HCT116 (cell line): Measurements from ENCODE around the gene WDR90. TPM values are rescaled to one million over a fixed set of nuclear protein-coding genes. Genes with fewer than 3 reads are reported as not detected.

ENCODE experiments used
- ATAC-seq: fragments of 200-7000 bp; cut with Tn5 transposase; 2 replicates; pipeline ENCODE4 v1.9.1; 2020; ENCODE audit warnings: mild to moderate bottlenecking, moderate library complexity
- BruUV-seq: library from RNA; stranded (reverse); fragments of 400-500 nt; replicated peaks from 2 replicates; lab custom pipeline; 2021; lab: Mats Ljungman, UMichigan
- CTCF ChIA-PET: fragments of 300-600 bp; sonication (Branson Sonifier 250); formaldehyde crosslinking; loops from one replicate; lab custom pipeline; 2021; ENCODE audit warnings: antibody characterized with exemption; lab: Charles Lee
- POLR2A ChIA-PET: fragments of 300-600, 350-600 bp; sonication (Branson Sonifier 250); formaldehyde crosslinking; loops from one replicate; lab custom pipeline; 2021; ENCODE audit warnings: antibody characterized with exemption; lab: Charles Lee
- RAD21 ChIA-PET, 2 experiments: fragments of 300-600 bp; sonication (Branson Sonifier 250); formaldehyde crosslinking; loops; one replicate each; lab custom pipeline; 2023; ENCODE audit warnings: low total read pairs in 2 of 2; ENCODE audit not compliant: uncharacterized antibody in 2 of 2, unreplicated experiment in 2 of 2, low non-redundant PET in 1 of 2; lab: Charles Lee
- DNase-seq: peaks from one replicate; pipeline ENCODE4 v3.0.0-alpha.2; 2010; ENCODE audit warnings: low read depth, low spot score
- H2AFZ ChIP-seq: fragments of 200-600 bp; shearing (Covaris generic), sonication (generic); 2 replicates; pipeline ENCODE4 v1.6.1; 2017; ENCODE audit warnings: low read depth, mixed run types, mixed read lengths, antibody characterized with exemption, low read length; ENCODE audit not compliant: poor library complexity, severe bottlenecking
- H3K27ac ChIP-seq: 2 replicates; pipeline ENCODE4 v1.5.1; 2012; ENCODE audit warnings: low read depth, low read length
- H3K27me3 ChIP-seq: fragments of 200-600 bp; sonication (generic); 2 replicates; pipeline ENCODE4 v1.6.1; 2016; ENCODE audit warnings: mixed run types, low read length, mixed read lengths; ENCODE audit not compliant: insufficient read depth
- H3K36me3 ChIP-seq, 2 experiments: fragments of 200-500 bp in 1 of 2; fragments of 200-600 bp in 1 of 2; sonication (Bioruptor generic) in 1 of 2; sonication (generic) in 1 of 2; 2 replicates each; pipeline versions ENCODE4 v1.5.1 to v1.6.1; 2014 to 2016; ENCODE audit warnings: low read length in 2 of 2, inconsistent platforms in 1 of 2, mixed read lengths in 1 of 2, mixed run types in 1 of 2; ENCODE audit not compliant: insufficient read depth in 2 of 2, control insufficient read depth in 1 of 2
- H3K4me1 ChIP-seq, 2 experiments: fragments of 200-600 bp in 1 of 2; sonication (generic) in 1 of 2; 2 replicates each; pipeline versions ENCODE4 v1.5.1 to v1.6.1; 2012 to 2017; ENCODE audit warnings: low read length in 2 of 2, inconsistent platforms in 1 of 2, mild to moderate bottlenecking in 1 of 2, mixed read lengths in 1 of 2, mixed run types in 1 of 2, moderate library complexity in 1 of 2; ENCODE audit not compliant: insufficient read depth in 2 of 2, control insufficient read depth in 1 of 2
- H3K4me2 ChIP-seq: fragments of 200-600 bp; sonication (generic); 2 replicates; pipeline ENCODE4 v1.6.1; 2017; ENCODE audit warnings: mixed run types, low read length, mixed read lengths
- H3K4me3 ChIP-seq, 2 experiments: fragments of 200-600 bp in 1 of 2; sonication (generic) in 1 of 2; replicated peaks in 1 of 2; 2 replicates each; pipeline ENCODE4 v1.5.1; 2011 to 2016; ENCODE audit warnings: low read length in 2 of 2, control low read depth in 1 of 2, low read depth in 1 of 2, mild to moderate bottlenecking in 1 of 2, mixed read lengths in 1 of 2, mixed run types in 1 of 2
- H3K79me2 ChIP-seq: fragments of 200-600 bp; sonication (generic); 2 replicates; pipeline ENCODE4 v1.6.1; 2017; ENCODE audit warnings: mild to moderate bottlenecking, mixed run types, low read length, moderate library complexity, mixed read lengths; ENCODE audit not compliant: insufficient read depth
- H3K9ac ChIP-seq: fragments of 200-600 bp; sonication (generic); 2 replicates; pipeline ENCODE4 v1.6.1; 2016; ENCODE audit warnings: low read length, mixed read lengths
- H3K9me2 ChIP-seq: fragments of 200-600 bp; sonication (generic), shearing (Covaris generic); 2 replicates; pipeline ENCODE4 v1.6.1; 2017; ENCODE audit warnings: mixed run types, mild to moderate bottlenecking, moderate library complexity; ENCODE audit not compliant: insufficient read depth
- H3K9me3 ChIP-seq, 2 experiments: fragments of 200-500 bp in 1 of 2; fragments of 200-600 bp in 1 of 2; sonication (Bioruptor generic) in 1 of 2; sonication (generic) in 1 of 2; 2 replicates each; pipeline ENCODE4 v1.6.1; 2014 to 2017; ENCODE audit warnings: low read length in 2 of 2, mixed read lengths in 2 of 2, inconsistent platforms in 1 of 2, low read depth in 1 of 2, mild to moderate bottlenecking in 1 of 2, mixed run types in 1 of 2, moderate library complexity in 1 of 2; ENCODE audit not compliant: control insufficient read depth in 1 of 2, insufficient read depth in 1 of 2
- H4K20me1 ChIP-seq: fragments of 200-600 bp; sonication (generic), shearing (Covaris generic); 2 replicates; pipeline ENCODE4 v1.6.1; 2017; ENCODE audit warnings: mixed run types, mild to moderate bottlenecking, moderate library complexity; ENCODE audit not compliant: insufficient read depth
- ATF3 ChIP-seq: IDR thresholded peaks from 2 replicates; pipeline ENCODE4 v1.6.1; 2012
- CBX3 ChIP-seq: IDR thresholded peaks from 2 replicates; pipeline ENCODE4 v1.6.1; 2012; ENCODE audit warnings: low read depth
- CEBPB ChIP-seq: IDR thresholded peaks from 2 replicates; pipeline ENCODE4 v1.6.1; 2012; ENCODE audit warnings: low read depth
- EGR1 ChIP-seq: IDR thresholded peaks from 2 replicates; pipeline ENCODE4 v1.6.1; 2012; ENCODE audit warnings: low read depth
- ELF1 ChIP-seq: IDR thresholded peaks from 2 replicates; pipeline ENCODE4 v1.6.1; 2012; ENCODE audit warnings: low read depth, borderline replicate concordance
- EZH2 ChIP-seq: fragments of 200-600 bp; sonication (generic); IDR thresholded peaks from 2 replicates; pipeline ENCODE4 v1.6.1; 2017; ENCODE audit warnings: antibody characterized with exemption, mixed run types
- EZH2phosphoT487 ChIP-seq: fragments of 200-600 bp; IDR thresholded peaks from 2 replicates; pipeline ENCODE4 v1.6.1; 2018; ENCODE audit warnings: antibody characterized with exemption, borderline replicate concordance
- FOSL1 ChIP-seq: IDR thresholded peaks from 2 replicates; pipeline ENCODE4 v1.6.1; 2012; ENCODE audit warnings: low read depth
- JUND ChIP-seq: IDR thresholded peaks from 2 replicates; pipeline ENCODE4 v1.6.1; 2012
- MAX ChIP-seq: IDR thresholded peaks from 2 replicates; pipeline ENCODE4 v1.6.1; 2012
- POLR2A ChIP-seq: IDR thresholded peaks from 2 replicates; pipeline ENCODE4 v1.7.0; 2011; ENCODE audit warnings: borderline replicate concordance; ENCODE audit not compliant: insufficient read depth, insufficient read length; ENCODE audit errors: extremely low read depth
- POLR2AphosphoS5 ChIP-seq: IDR thresholded peaks from 2 replicates; pipeline ENCODE4 v1.6.1; 2011; ENCODE audit warnings: mild to moderate bottlenecking, low read depth, low read length, moderate library complexity
- RAD21 ChIP-seq: IDR thresholded peaks from 2 replicates; pipeline ENCODE4 v1.6.1; 2012; ENCODE audit warnings: low read depth, mild to moderate bottlenecking
- SIN3A ChIP-seq: IDR thresholded peaks from 2 replicates; pipeline ENCODE4 v1.6.1; 2012; ENCODE audit warnings: low read depth
- SP1 ChIP-seq: IDR thresholded peaks from 2 replicates; pipeline ENCODE4 v1.6.1; 2012; ENCODE audit warnings: low read depth
- SRF ChIP-seq: IDR thresholded peaks from 2 replicates; pipeline ENCODE4 v1.6.1; 2012; ENCODE audit warnings: low read depth
- TCF7L2 ChIP-seq: IDR thresholded peaks from 2 replicates; pipeline ENCODE4 v1.7.0; 2011; ENCODE audit warnings: borderline replicate concordance, inconsistent platforms; ENCODE audit not compliant: insufficient read depth, insufficient read length; ENCODE audit errors: extremely low read depth
- ZFX ChIP-seq: fragments of 450-650 bp; IDR thresholded peaks from 2 replicates; pipeline ENCODE4 v1.6.1; 2017
- ZNF274 ChIP-seq: fragments of 200-500 bp; sonication (Bioruptor generic); IDR thresholded peaks from 2 replicates; pipeline ENCODE4 v1.6.1; 2014; ENCODE audit warnings: mild to moderate bottlenecking, low read depth, low read length, inconsistent platforms
- intact Hi-C: fragments of 100-400 bp; cut with micrococcal nuclease; formaldehyde crosslinking; loops from 2 replicates; pipeline ENCODE4 v1.10.0; 2022
- total RNA-seq: library from RNA; stranded (reverse); gene quantifications from one replicate; pipeline ENCODE4 v1.2.1, GENCODE V29; 2021; ENCODE audit not compliant: unreplicated experiment
- TF ChIP-seq, protein P1 (sequence below), 3 experiments: fragments of 200-600 bp in 1 of 3; sonication (generic) in 1 of 3; IDR thresholded peaks in 2 of 3; conservative IDR thresholded peaks in 1 of 3; 2 replicates each; pipeline ENCODE4 v1.5.1; 2012 to 2017; ENCODE audit warnings: low read depth in 2 of 3, low read length in 2 of 3, antibody characterized with exemption in 1 of 3, borderline replicate concordance in 1 of 3, control low read depth in 1 of 3, mild to moderate bottlenecking in 1 of 3, mixed read lengths in 1 of 3, mixed run types in 1 of 3, moderate library complexity in 1 of 3; ENCODE audit not compliant: insufficient read depth in 1 of 3
- TF ChIP-seq, protein P2 (sequence below): IDR thresholded peaks from 2 replicates; pipeline ENCODE4 v1.6.1; 2011; ENCODE audit warnings: mild to moderate bottlenecking, low read length, moderate library complexity; ENCODE audit not compliant: insufficient replicate concordance; ENCODE audit errors: extremely low read depth

The WDR90 gene
- total RNA-seq, 1 experiment from 2014 or later = 73.7 TPM

GRCh38 chr16:693364-693763 lies 44.2 kb downstream of the WDR90 start (continued):
- TF ChIP-seq EZH2phosphoT487 (no peak), TCF7L2 (no peak), MAX (no peak), CBX3 (no peak), EGR1 (no peak), SP1 (no peak), JUND (no peak), ZNF274 (no peak), ATF3 (no peak), POLR2AphosphoS5 (no peak)

DNA sequence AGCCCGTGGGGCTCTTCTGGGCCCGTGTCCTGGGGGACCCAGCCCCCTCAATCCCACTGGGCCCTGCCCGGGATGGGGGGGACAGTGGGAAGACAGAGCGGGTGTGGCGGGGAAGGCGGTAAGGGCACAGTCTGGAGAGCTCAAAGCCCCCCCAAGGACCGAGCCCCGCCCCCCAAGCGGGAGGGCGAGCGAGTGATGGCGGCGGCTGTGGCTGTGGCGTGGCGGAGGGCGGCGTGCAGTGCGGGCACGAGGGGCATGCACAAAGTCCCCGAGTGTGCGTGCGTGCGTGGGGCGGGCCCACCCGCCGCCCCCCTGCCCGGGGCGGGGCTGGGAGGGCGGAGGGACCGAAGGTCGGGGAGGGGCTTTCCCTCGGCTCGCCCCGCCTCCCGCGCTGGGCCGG lies 44.6 kb downstream of the WDR90 start:
- RAD21 ChIA-PET = no interaction called here
- Histone ChIP-seq H3K27ac (no peak overlapping the region), H3K4me1 (peaks cover 18 to 44% of the 10 kb centered on the region in 2 experiments), H3K27me3 (no peaks in the 10 kb centered on the region), H2AFZ (no peak overlapping the region), H3K4me3 (no peak overlapping the region), H3K79me2 (peaks cover 11% of the 10 kb centered on the region; the same call in 1 of the 2 replicates), H3K9me2 (no peaks in the 10 kb centered on the region), H3K9me3 (no peaks in the 10 kb centered on the region), H3K36me3 (no peaks in the 10 kb centered on the region), H4K20me1 (no peaks in the 10 kb centered on the region), H3K4me2 (no peak overlapping the region), H3K9ac (no peak overlapping the region)
- BruUV-seq = no TSS peak
- intact Hi-C loops = no loop called here
- DNase-seq (no peak), ATAC-seq (no peak)
- CTCF ChIA-PET = no interaction called here
- POLR2A ChIA-PET = no interaction called here
- TF ChIP-seq ZFX = no peak
- TF ChIP-seq, protein P1, sequence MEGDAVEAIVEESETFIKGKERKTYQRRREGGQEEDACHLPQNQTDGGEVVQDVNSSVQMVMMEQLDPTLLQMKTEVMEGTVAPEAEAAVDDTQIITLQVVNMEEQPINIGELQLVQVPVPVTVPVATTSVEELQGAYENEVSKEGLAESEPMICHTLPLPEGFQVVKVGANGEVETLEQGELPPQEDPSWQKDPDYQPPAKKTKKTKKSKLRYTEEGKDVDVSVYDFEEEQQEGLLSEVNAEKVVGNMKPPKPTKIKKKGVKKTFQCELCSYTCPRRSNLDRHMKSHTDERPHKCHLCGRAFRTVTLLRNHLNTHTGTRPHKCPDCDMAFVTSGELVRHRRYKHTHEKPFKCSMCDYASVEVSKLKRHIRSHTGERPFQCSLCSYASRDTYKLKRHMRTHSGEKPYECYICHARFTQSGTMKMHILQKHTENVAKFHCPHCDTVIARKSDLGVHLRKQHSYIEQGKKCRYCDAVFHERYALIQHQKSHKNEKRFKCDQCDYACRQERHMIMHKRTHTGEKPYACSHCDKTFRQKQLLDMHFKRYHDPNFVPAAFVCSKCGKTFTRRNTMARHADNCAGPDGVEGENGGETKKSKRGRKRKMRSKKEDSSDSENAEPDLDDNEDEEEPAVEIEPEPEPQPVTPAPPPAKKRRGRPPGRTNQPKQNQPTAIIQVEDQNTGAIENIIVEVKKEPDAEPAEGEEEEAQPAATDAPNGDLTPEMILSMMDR (IDR thresholded peaks at IDR 0.05 in 2 of 3, conservative IDR thresholded peaks at IDR 0.05 in 1 of 3; ENCODE audit: borderline replicate concordance in 1 of 3, insufficient read depth in 1 of 3, low read depth in 2 of 3, low read length in 2 of 3) = no peak
- no peak for TF ChIP-seq FOSL1
- TF ChIP-seq EZH2 = no peak
- no peak for TF ChIP-seq POLR2A
- no peak for TF ChIP-seq JUND
- no peak for TF ChIP-seq MAX
- no peak for TF ChIP-seq RAD21
- TF ChIP-seq ELF1 = no peak
- TF ChIP-seq, protein P2, sequence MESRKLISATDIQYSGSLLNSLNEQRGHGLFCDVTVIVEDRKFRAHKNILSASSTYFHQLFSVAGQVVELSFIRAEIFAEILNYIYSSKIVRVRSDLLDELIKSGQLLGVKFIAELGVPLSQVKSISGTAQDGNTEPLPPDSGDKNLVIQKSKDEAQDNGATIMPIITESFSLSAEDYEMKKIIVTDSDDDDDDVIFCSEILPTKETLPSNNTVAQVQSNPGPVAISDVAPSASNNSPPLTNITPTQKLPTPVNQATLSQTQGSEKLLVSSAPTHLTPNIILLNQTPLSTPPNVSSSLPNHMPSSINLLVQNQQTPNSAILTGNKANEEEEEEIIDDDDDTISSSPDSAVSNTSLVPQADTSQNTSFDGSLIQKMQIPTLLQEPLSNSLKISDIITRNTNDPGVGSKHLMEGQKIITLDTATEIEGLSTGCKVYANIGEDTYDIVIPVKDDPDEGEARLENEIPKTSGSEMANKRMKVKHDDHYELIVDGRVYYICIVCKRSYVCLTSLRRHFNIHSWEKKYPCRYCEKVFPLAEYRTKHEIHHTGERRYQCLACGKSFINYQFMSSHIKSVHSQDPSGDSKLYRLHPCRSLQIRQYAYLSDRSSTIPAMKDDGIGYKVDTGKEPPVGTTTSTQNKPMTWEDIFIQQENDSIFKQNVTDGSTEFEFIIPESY = no peak
- TF ChIP-seq SIN3A = no peak
- no peak for TF ChIP-seq CEBPB
- TF ChIP-seq ATF3 = no peak
- no peak for TF ChIP-seq CBX3
- TF ChIP-seq ZNF274 = no peak
- TF ChIP-seq SRF = no peak
